KBM-7 (cell line): Measurements from ENCODE around the gene SH3RF1.

Experiments
- DNase-seq: peaks from one replicate; pipeline ENCODE4 v3.0.0-alpha.2; 2015
- in situ Hi-C: fragments of 300-500 bp; cut with MboI; formaldehyde crosslinking; loops from 2 replicates; pipeline ENCODE4 v1.14.3; 2020; ENCODE audit warnings: low sequenced_read_pairs, low pct_unique_long_range_greater_than_20kb, mixed read lengths

Gene SH3RF1

GRCh38 chr4:169063441-169063840 lies 207.3 kb downstream of the SH3RF1 start:
- DNase-seq = no peak
- in situ Hi-C loops = no loop called here

GRCh38 chr4:169062897-169063244 lies 207.9 kb downstream of the SH3RF1 start:
- in situ Hi-C loops = no loop called here
- DNase-seq = no peak

- in situ Hi-C loops = no loop called here
- DNase-seq = no peak
Observed at GRCh38 chr4:169061386-169061785, 209.4 kb downstream of the SH3RF1 start.

- no peak for DNase-seq
- in situ Hi-C loops = no loop called here
Observed at GRCh38 chr4:169060391-169061091, 210.2 kb downstream of the SH3RF1 start.

- DNase-seq = no peak
- in situ Hi-C loops = no loop called here
Observed at GRCh38 chr4:169059306-169060211, 211.2 kb downstream of the SH3RF1 start.

- in situ Hi-C loops = no loop called here
- no peak for DNase-seq
Observed at GRCh38 chr4:169058312-169058711, 212.4 kb downstream of the SH3RF1 start.

GRCh38 chr4:169054879-169055278 lies 215.9 kb downstream of the SH3RF1 start:
- in situ Hi-C loops = no loop called here
- no peak for DNase-seq

- in situ Hi-C loops = no loop called here
- no peak for DNase-seq
Observed at GRCh38 chr4:169052594-169052945, 218.2 kb downstream of the SH3RF1 start.

- in situ Hi-C loops = no loop called here
- no peak for DNase-seq
Observed at GRCh38 chr4:169051761-169052593, 218.8 kb downstream of the SH3RF1 start.

GRCh38 chr4:169050881-169051760 lies 219.6 kb downstream of the SH3RF1 start:
- in situ Hi-C loops = no loop called here
- DNase-seq = no peak

GRCh38 chr4:169050284-169050683 lies 220.5 kb downstream of the SH3RF1 start:
- DNase-seq = no peak
- in situ Hi-C loops = no loop called here

GRCh38 chr4:169048868-169049414 lies 221.8 kb downstream of the SH3RF1 start:
- no peak for DNase-seq
- in situ Hi-C loops = no loop called here

- in situ Hi-C loops = no loop called here
- no peak for DNase-seq
Observed at GRCh38 chr4:169047956-169048355, 222.8 kb downstream of the SH3RF1 start.

- in situ Hi-C loops = no loop called here
- DNase-seq = no peak
Observed at GRCh38 chr4:169045862-169046584, 224.7 kb downstream of the SH3RF1 start.

- in situ Hi-C loops = no loop called here
- DNase-seq = no peak
Observed at GRCh38 chr4:169044714-169045447, 225.9 kb downstream of the SH3RF1 start.
